ENCODE results near the gene OMP.

GRCh38 chr11:77055913-77056312 is 46.7 kb upstream of the OMP start:
- TF ChIP-seq MXI1 (conservative IDR thresholded peaks at IDR 0.05; ENCODE audit: poor library complexity, severe bottlenecking) (no peak), CTCF (IDR thresholded peaks at IDR 0.05; ENCODE audit: poor library complexity, severe bottlenecking) (no peak), REST (IDR thresholded peaks at IDR 0.05; ENCODE audit: borderline replicate concordance) (no peak), EZH2 (IDR thresholded peaks at IDR 0.05; ENCODE audit: borderline replicate concordance, insufficient read depth, low read length, poor library complexity, severe bottlenecking) (no peak), EP300 (conservative IDR thresholded peaks at IDR 0.05; ENCODE audit: poor library complexity, severe bottlenecking) (no peak), TAF1 (IDR thresholded peaks at IDR 0.05; ENCODE audit: low read depth) (no peak), POLR2AphosphoS5 (IDR thresholded peaks at IDR 0.05) (no peak), SMC3 (conservative IDR thresholded peaks at IDR 0.05; ENCODE audit: poor library complexity) (no peak)
